Adrenal gland (tissue), 12 donors: ENCODE results near the gene RCBTB1. TPM values are rescaled to one million over a fixed set of nuclear protein-coding genes. Genes with fewer than 3 reads are reported as not detected.
"Not testable (repeated sequence)": the region's sequence is repeated elsewhere in the genome, so short reads cannot be mapped to it uniquely, and the experiment has no call there.

Experiments
- DNase-seq, 7 donors: peaks; one replicate each; pipeline ENCODE4 v3.0.0-alpha.2; 2019 to 2020
- H3K27ac ChIP-seq, 5 donors: fragments of 200-600 bp; sonication (generic) in 4 of 5; 1 replicate in 3 of 5; 2 replicates in 2 of 5; pipeline versions ENCODE4 v1.5.1 to v1.8.0; 2016 to 2020; ENCODE audit warnings: mild to moderate bottlenecking in 1 of 5
- H3K27me3 ChIP-seq: fragments of 200-600 bp; 2 replicates; pipeline ENCODE4 v1.8.0; 2021
- H3K36me3 ChIP-seq, 2 donors: fragments of 200-600 bp; replicated peaks in 1 of 2; 1 replicate in 1 of 2; 2 replicates in 1 of 2; pipeline versions ENCODE4 v1.5.1 to v1.8.0; 2018 to 2022
- H3K4me1 ChIP-seq, 2 donors: fragments of 200-600 bp; replicated peaks in 1 of 2; 1 replicate in 1 of 2; 2 replicates in 1 of 2; pipeline versions ENCODE4 v1.5.1 to v1.8.0; 2018 to 2021
- H3K4me3 ChIP-seq, 4 donors: fragments of 200-600 bp; sonication (generic) in 3 of 4; one replicate each; pipeline ENCODE4 v1.5.1; 2016 to 2018
- H3K9me3 ChIP-seq, 3 donors: fragments of 200-600 bp; sonication (generic) in 1 of 3; replicated peaks in 1 of 3; 1 replicate in 2 of 3; 2 replicates in 1 of 3; pipeline versions ENCODE4 v1.5.1 to v1.8.0; 2016 to 2021
- CTCF ChIP-seq, 6 experiments: fragments of 450-650 bp in 4 of 6; fragments of 200-600 bp in 2 of 6; sonication (generic) in 1 of 6; IDR thresholded peaks; 1 replicate in 5 of 6; 2 replicates in 1 of 6; pipeline versions ENCODE4 v1.5.1 to v1.8.0; 2016 to 2021; ENCODE audit warnings: antibody characterized with exemption in 6 of 6, mild to moderate bottlenecking in 2 of 6, moderate library complexity in 1 of 6
- POLR2A ChIP-seq, 2 donors: fragments of 450-650 bp; IDR thresholded peaks; one replicate each; pipeline ENCODE4 v1.6.1; 2017; ENCODE audit warnings: antibody characterized with exemption in 2 of 2, mild to moderate bottlenecking in 2 of 2, moderate library complexity in 1 of 2
- WGBS, 4 donors: extraction: QIAGEN DNeasy Blood & Tissue Kit in 2 of 4; methylation state at CpG; one replicate each; pipeline versions ENCODE4 v1.1.5 to v1.1.7; 2013 to 2017; 5-methylcytosine and 5-hydroxymethylcytosine counted together
- intact Hi-C, 2 donors: fragments of 100-400 bp; cut with DNase I; formaldehyde crosslinking; loops; one replicate each; pipeline versions ENCODE4 v1.14.1 to v1.15.0; 2022 to 2023
- polyA plus RNA-seq, 3 donors: library from polyadenylated mRNA; stranded (reverse); fragments of 200-250 nt in 2 of 3; fragments of 350-450 nt in 1 of 3; fragmentation: Illumina TruSeq in 1 of 3; extraction: RNeasy Lipid Tissue Mini Kit (QIAGEN cat#74804) in 1 of 3; gene quantifications; one replicate each; pipeline ENCODE4 v1.2.3, GENCODE V29; 2013 to 2014
- total RNA-seq, 9 donors: library from RNA; depleted of rRNA in 4 of 9; stranded (reverse); fragments of >200 nt in 4 of 9; fragments of 120-200 nt in 1 of 9; fragmentation: NEBNext Ultra II Directional in 1 of 9; extraction: Animal tissue kit (Norgen Biotek cat#: 25700) in 1 of 9; gene quantifications; one replicate each; pipeline versions ENCODE4 v1.1.0 to v1.2.4, GENCODE V29; 2013 to 2023
- donor health status: healthy with polysubstance abuse.
- donor health status: Bipolar disorder and iron deficiency.
- donor health status: DM: yes; HTN: yes; CAD: no.
- donor health status: DM: no; HTN: no; CAD: no.
- donor health status: DM: no; HTN: no; CAD: no.
- donor health status: DM: yes; HTN: yes; CAD: no.

Gene RCBTB1
- total and polyA plus RNA-seq, 12 donors: 11.7 to 87.5 (median 29.4) TPM

- intact Hi-C loops: no loop called here
- TF ChIP-seq CTCF (IDR thresholded peaks at IDR 0.05) (no peak), POLR2A (IDR thresholded peaks at IDR 0.05) (no peak)
- Histone ChIP-seq H3K27me3 (no peaks in the 10 kb centered on the region), H3K27ac (no peak overlapping the region), H3K4me1 (peaks cover 5 to 21% of the 10 kb centered on the region in 2 donors), H3K36me3 (no peaks in the 10 kb centered on the region), H3K4me3 (no peak overlapping the region), H3K9me3 (no peaks in the 10 kb centered on the region)
- 79 to 85% (median 80%) methylated on average over 4 of the region's 4 CpGs for WGBS, 4 donors
- DNase-seq: no peak
These were observed 87.2 kb downstream of the RCBTB1 start for GRCh38 chr13:49498206-49498605.

- DNase-seq: no peak
- H3K4me1 ChIP-seq: peaks cover 3 to 11% of the 10 kb centered on the region in 2 donors
- intact Hi-C loops: no loop called here
- no peaks in the 10 kb centered on the region for H3K9me3 ChIP-seq
- TF ChIP-seq CTCF (IDR thresholded peaks at IDR 0.05) (no peak), POLR2A (IDR thresholded peaks at IDR 0.05) (no peak)
- H3K27me3 ChIP-seq: no peaks in the 10 kb centered on the region
- 91 to 95% (median 94%) methylated on average over 5 of the region's 5 CpGs for WGBS, 4 donors
- H3K36me3 ChIP-seq: no peaks in the 10 kb centered on the region
- H3K4me3 ChIP-seq: no peak overlapping the region
- H3K27ac ChIP-seq: peak overlapping the region in 2 of 5 donors; percentile 27 to 95
These were observed 88.1 kb downstream of the RCBTB1 start for GRCh38 chr13:49497272-49497671.

- Histone ChIP-seq H3K27ac (peak overlapping the region in 2 of 5 donors; percentile 95), H3K4me3 (peak overlapping the region in 2 of 4 donors; percentile 63 to 92)
- intact Hi-C loops, H3K9me3 ChIP-seq, DNase-seq, H3K4me1 ChIP-seq, H3K36me3 ChIP-seq, H3K27me3 ChIP-seq: not testable (repeated sequence)
- 81 to 86% (median 83%) methylated on average over 11 of the region's 11 CpGs for WGBS, 4 donors
These were observed 88.5 kb downstream of the RCBTB1 start for GRCh38 chr13:49496837-49497236.

- H3K36me3 ChIP-seq: no peaks in the 10 kb centered on the region
- no peaks in the 10 kb centered on the region for H3K9me3 ChIP-seq
- H3K4me3 ChIP-seq: peak within 1 kb of the TSS; percentile 60 to 92 (median 68)
- peak; percentile 79 to 92 (median 90) for DNase-seq
- peak; percentile 43 to 85 for TF ChIP-seq POLR2A (IDR thresholded peaks at IDR 0.05)
- TF ChIP-seq CTCF (IDR thresholded peaks at IDR 0.05): peak in 3 of 6 experiments; percentile 18 to 29 (median 29)
- H3K4me1 ChIP-seq: peaks cover 7 to 10% of the 10 kb centered on the region in 2 donors
- intact Hi-C loops: no loop called here
- peak within 1 kb of the TSS; percentile 86 to 99 (median 95) for H3K27ac ChIP-seq
- H3K27me3 ChIP-seq: no peaks in the 10 kb centered on the region
- 2 to 6% (median 2%) methylated on average over 9 to 71 of the region's 71 CpGs for WGBS, 4 donors
These were observed 89.3 kb downstream of the RCBTB1 start, which contains the start of gene PHF11 for GRCh38 chr13:49495783-49496762. TSS of gene PHF11 (plus strand) at chr13:49495953. CDS start at chr13:49496002, 49 bp downstream.
